Activated naive CD8-positive, alpha-beta T cell treated with anti-CD3 and anti-CD28 coated beads for 36 hours (primary cell): ENCODE results near the gene CYP39A1. TPM values are rescaled to one million over a fixed set of nuclear protein-coding genes. Genes with fewer than 3 reads are reported as not detected.

Source experiments
- DNase-seq: peaks from one replicate; pipeline ENCODE4 v3.0.0; 2021
- H3K27ac Mint-ChIP-seq: one replicate; pipeline ENCODE4 v1.8.0; 2022; ENCODE audit warnings: mild to moderate bottlenecking, moderate library complexity, mixed read lengths
- H3K27me3 Mint-ChIP-seq: one replicate; pipeline ENCODE4 v1.8.0; 2022; ENCODE audit warnings: mild to moderate bottlenecking, mixed read lengths
- H3K36me3 Mint-ChIP-seq: one replicate; pipeline ENCODE4 v1.8.0; 2021; ENCODE audit warnings: mild to moderate bottlenecking, mixed read lengths
- H3K4me1 Mint-ChIP-seq: one replicate; pipeline ENCODE4 v1.8.0; 2021; ENCODE audit warnings: mixed read lengths
- H3K4me3 Mint-ChIP-seq: one replicate; pipeline ENCODE4 v1.8.0; 2022; ENCODE audit warnings: mild to moderate bottlenecking, moderate library complexity, mixed read lengths
- H3K9me3 Mint-ChIP-seq: one replicate; pipeline ENCODE4 v1.8.0; 2022; ENCODE audit warnings: mixed read lengths
- total RNA-seq, 2 experiments: library from RNA; stranded (reverse); gene quantifications; one replicate each; pipeline ENCODE4 v1.2.3, GENCODE V29; 2021

The CYP39A1 gene
- total RNA-seq, 2 experiments from 2014 or later, result not detected

DNA sequence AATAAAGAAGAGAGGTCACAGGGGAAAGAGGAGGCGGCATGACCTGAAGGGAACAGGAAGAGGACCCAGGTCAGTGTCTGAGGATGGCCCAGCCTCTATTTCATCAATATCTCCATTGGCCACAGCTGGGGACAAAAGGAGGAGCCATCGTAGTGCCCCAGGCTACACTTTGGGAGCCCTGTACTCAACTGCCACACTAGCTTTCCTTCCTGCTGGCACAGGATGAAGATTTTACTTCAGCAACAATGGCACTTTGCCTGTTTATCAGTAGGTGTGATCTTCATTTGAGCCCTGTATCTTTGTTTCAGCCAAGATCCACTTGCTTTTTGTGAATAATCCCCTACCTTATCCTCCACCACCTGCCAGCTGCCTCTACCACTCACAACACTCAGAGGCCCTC is 126.0 kb downstream of the CYP39A1 start:
- Mint-ChIP-seq H3K4me3 (no peak overlapping the region), H3K27me3 (peaks cover 36% of the 10 kb centered on the region), H3K9me3 (no peaks in the 10 kb centered on the region), H3K36me3 (no peaks in the 10 kb centered on the region), H3K4me1 (no peaks in the 10 kb centered on the region), H3K27ac (no peak overlapping the region)
- DNase-seq, result no peak

DNA sequence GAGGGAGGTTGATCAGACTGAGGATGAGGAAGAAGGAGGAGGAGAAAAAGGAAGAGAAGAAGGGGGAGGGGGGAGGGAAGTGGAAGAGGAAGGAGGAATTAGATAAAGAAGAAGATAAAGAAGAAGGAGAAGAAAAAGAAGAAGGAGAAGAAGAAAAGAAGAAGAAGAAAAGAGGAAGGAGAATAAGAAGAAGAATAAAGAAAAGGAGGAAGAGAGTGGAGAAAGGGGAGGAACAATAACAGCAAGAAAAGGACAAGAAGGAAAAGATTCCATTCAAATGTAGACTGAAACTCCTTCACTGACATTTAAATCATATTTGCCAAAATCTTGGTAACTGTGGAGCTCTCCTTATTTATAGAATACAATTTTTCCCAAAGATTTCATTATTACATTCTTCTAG is 127.0 kb downstream of the CYP39A1 start:
- H3K36me3 Mint-ChIP-seq, result no peaks in the 10 kb centered on the region
- no peak for DNase-seq
- no peak overlapping the region for H3K4me3 Mint-ChIP-seq
- H3K4me1 Mint-ChIP-seq, result no peaks in the 10 kb centered on the region
- no peaks in the 10 kb centered on the region for H3K9me3 Mint-ChIP-seq
- H3K27ac Mint-ChIP-seq, result no peak overlapping the region
- H3K27me3 Mint-ChIP-seq, result peaks cover 34% of the 10 kb centered on the region

DNA sequence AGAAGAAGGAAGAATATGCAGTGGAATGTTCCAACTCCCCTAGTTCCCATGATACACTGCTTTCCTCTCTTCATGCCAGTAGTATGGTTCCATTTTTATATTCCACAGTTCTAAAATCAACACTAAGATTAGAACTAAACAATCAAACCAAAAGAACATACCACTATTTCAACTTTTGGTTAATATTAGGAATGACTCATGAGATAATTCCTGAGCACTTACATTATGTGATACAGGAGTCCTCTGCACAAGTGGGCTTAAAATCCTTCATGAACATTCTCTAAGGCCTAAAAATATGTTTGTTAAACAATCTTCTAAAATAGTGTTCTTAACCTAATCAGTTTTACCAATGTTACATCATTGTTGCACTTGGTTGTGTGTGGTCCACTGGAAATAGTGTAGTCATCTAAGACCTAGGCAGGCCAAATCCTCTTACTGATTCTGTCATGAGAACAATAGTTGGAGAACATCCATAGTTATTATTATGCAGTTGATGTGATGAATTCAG is 131.1 kb downstream of the CYP39A1 start:
- Mint-ChIP-seq H3K27me3 (peaks cover 27% of the 10 kb centered on the region), H3K4me1 (peaks cover 2% of the 10 kb centered on the region), H3K27ac (no peak overlapping the region), H3K4me3 (no peak overlapping the region), H3K9me3 (no peaks in the 10 kb centered on the region), H3K36me3 (no peaks in the 10 kb centered on the region)
- no peak for DNase-seq

DNA sequence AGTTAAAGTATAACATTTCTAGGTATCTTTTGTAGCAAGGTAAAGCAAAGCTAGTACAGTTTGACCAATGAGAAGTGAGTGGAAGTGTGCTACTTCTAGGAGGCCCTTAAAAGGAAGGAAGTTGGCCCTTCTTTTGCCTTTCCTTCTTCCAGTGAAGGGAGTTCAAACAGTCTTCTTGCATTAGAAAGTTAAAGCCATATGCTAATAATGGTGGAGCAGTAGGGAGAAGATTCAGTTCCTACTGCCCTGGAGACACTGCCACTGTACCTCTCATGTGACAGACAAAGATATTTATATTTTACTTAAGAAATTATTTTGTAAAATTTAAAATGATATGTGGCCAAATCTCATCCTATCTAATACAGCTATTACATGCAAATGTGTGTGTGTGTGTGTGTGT is 135.4 kb downstream of the CYP39A1 start:
- Mint-ChIP-seq H3K4me3 (no peak overlapping the region), H3K27ac (no peak overlapping the region), H3K9me3 (no peaks in the 10 kb centered on the region)

DNA sequence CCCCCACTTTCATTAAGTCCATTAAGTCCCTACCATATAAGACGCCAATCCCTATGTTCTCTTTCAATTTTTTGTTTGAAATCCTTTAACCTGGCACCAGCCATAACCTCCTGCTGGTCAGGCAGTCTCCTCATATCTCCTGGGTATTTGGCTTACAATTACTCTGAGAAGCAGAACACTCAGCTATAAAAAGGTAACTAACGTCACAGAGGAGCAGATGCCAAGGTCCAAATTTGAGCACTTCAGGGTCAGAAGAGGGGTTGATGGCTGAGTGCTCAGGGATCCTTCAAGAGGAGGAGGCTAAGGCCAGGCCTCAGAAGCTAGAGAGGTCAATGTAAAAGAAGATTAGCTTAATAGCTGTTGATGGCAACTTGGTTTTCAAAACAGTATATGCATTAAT is 139.1 kb downstream of the CYP39A1 start:
- Mint-ChIP-seq H3K27me3 (peaks cover 19% of the 10 kb centered on the region), H3K9me3 (no peaks in the 10 kb centered on the region), H3K27ac (no peak overlapping the region), H3K4me3 (no peak overlapping the region), H3K4me1 (peaks cover 2% of the 10 kb centered on the region), H3K36me3 (no peaks in the 10 kb centered on the region)
- DNase-seq, result no peak

More for the DNA sequence above, 135.4 kb downstream of the CYP39A1 start:
- Mint-ChIP-seq H3K4me1 (peaks cover 2% of the 10 kb centered on the region), H3K27me3 (peaks cover 12% of the 10 kb centered on the region), H3K36me3 (no peaks in the 10 kb centered on the region)
- no peak for DNase-seq

DNA sequence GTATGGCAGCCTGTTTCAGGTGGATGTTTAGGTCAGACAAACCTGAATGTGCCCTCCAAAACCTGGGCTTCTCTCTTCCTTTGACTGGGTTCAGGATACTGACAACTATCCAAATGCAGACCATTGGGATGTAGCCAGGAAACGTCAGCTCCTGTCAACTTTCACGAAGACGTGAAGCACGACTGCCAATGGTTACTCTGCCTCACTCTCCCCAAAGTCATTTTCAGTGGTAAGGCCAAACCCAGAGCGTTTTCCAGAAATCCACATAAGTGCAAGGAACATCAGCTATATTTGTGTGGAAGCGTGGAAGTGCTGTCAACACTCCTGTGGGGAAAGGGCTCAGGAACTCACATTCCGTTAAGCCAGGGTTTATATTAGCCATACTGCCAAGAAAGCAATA is 141.3 kb downstream of the CYP39A1 start:
- Mint-ChIP-seq H3K9me3 (no peaks in the 10 kb centered on the region), H3K4me1 (no peaks in the 10 kb centered on the region), H3K27ac (no peak overlapping the region)

DNA sequence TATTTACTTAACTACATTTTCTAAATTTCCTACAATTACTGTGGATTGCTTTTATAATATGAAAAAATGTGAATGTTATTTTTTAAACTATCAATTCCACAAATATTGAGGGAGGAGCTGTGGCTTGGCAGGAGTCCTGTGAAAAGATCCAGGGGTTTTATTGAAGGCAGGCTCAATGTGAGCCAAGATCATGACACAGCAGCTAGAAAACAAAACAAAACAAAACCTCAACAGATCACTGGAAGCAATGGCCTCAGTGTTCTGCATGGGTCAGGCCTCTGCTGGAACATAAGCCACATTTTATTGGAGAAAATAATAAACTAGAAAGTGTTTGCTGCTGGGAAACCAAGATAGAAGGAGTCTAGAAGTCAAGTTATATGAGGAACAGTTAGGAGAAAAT is 142.0 kb downstream of the CYP39A1 start:
- H3K27me3 Mint-ChIP-seq, result peaks cover 7% of the 10 kb centered on the region
- H3K36me3 Mint-ChIP-seq, result no peaks in the 10 kb centered on the region
- H3K4me1 Mint-ChIP-seq, result no peaks in the 10 kb centered on the region
- no peaks in the 10 kb centered on the region for H3K9me3 Mint-ChIP-seq
- no peak overlapping the region for H3K27ac Mint-ChIP-seq
- no peak for DNase-seq
- no peak overlapping the region for H3K4me3 Mint-ChIP-seq

More for the DNA sequence above, 141.3 kb downstream of the CYP39A1 start:
- Mint-ChIP-seq H3K27me3 (peaks cover 7% of the 10 kb centered on the region), H3K36me3 (no peaks in the 10 kb centered on the region), H3K4me3 (no peak overlapping the region)
- DNase-seq, result no peak

DNA sequence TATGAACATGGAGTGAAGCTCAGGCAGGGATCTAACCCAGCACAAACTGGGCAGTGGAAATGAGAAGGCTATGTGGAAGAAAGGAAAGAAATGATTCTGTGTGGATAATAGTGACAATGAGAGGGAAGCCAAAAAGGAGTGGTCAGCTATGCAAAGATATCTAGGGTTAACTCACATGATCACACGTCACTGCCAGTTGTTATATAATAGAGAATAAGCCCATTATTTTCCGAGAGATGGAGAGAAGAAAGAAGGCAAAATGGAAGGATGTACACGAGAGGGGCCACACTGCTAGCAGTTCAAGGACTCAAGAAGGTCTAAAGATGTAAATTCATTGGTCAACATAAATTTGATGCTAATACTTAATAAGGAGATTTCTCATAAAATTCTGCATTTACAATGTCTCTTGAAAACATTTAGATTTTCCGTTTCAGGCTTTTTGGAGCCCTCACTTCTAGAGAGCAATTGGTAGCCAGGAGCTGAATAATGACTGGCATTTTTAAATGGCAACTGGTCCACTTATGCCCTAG is 142.6 kb downstream of the CYP39A1 start:
- no peak for DNase-seq
- Mint-ChIP-seq H3K4me3 (no peak overlapping the region), H3K36me3 (no peaks in the 10 kb centered on the region), H3K9me3 (no peaks in the 10 kb centered on the region), H3K4me1 (no peaks in the 10 kb centered on the region), H3K27ac (no peak overlapping the region), H3K27me3 (peaks cover 7% of the 10 kb centered on the region)

DNA sequence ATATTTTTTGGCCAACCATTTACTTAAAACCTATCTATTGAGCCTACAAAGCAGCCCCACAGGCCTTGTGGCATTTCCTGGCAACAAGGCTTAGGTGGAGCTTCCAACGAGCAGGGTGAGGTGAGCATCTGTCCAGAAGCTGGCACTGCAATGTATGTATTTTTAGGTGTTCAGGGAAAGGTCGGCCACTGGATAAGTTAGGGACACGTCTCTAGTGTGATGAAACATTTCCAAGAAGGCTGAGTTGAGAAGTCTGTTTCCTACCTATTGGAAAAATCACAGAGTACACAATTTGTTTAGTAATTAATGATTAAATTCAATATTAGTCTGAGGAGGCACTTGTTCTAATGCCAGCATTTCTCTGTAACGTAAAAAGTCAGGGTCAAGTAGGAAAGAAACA is 143.6 kb downstream of the CYP39A1 start:
- H3K27ac Mint-ChIP-seq, result no peak overlapping the region
- H3K4me3 Mint-ChIP-seq, result no peak overlapping the region
- no peaks in the 10 kb centered on the region for H3K36me3 Mint-ChIP-seq
- DNase-seq, result no peak
- no peaks in the 10 kb centered on the region for H3K4me1 Mint-ChIP-seq
- H3K27me3 Mint-ChIP-seq, result peaks cover 7% of the 10 kb centered on the region
- H3K9me3 Mint-ChIP-seq, result no peaks in the 10 kb centered on the region

DNA sequence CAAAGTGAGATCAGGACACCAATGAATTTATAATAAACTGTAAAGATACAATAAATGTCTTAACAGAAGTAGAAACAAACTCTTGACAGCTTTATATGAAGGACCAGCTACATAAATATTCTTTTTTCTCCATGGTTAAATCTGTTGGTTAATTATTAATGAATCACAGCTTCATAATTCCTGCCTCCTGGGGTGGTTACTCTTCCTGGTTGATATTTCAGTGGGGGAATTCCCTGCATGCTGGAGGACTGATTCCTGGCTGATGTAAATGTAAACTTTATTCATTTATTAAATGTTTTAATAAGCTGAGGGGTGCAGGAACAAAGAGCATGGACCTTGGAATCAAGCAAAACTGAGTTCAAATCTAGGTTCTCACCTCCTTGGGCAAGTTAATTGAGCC is 145.2 kb downstream of the CYP39A1 start:
- Mint-ChIP-seq H3K4me1 (no peaks in the 10 kb centered on the region), H3K4me3 (no peak overlapping the region), H3K27ac (no peak overlapping the region), H3K27me3 (peaks cover 7% of the 10 kb centered on the region), H3K9me3 (no peaks in the 10 kb centered on the region), H3K36me3 (no peaks in the 10 kb centered on the region)
- DNase-seq, result no peak

DNA sequence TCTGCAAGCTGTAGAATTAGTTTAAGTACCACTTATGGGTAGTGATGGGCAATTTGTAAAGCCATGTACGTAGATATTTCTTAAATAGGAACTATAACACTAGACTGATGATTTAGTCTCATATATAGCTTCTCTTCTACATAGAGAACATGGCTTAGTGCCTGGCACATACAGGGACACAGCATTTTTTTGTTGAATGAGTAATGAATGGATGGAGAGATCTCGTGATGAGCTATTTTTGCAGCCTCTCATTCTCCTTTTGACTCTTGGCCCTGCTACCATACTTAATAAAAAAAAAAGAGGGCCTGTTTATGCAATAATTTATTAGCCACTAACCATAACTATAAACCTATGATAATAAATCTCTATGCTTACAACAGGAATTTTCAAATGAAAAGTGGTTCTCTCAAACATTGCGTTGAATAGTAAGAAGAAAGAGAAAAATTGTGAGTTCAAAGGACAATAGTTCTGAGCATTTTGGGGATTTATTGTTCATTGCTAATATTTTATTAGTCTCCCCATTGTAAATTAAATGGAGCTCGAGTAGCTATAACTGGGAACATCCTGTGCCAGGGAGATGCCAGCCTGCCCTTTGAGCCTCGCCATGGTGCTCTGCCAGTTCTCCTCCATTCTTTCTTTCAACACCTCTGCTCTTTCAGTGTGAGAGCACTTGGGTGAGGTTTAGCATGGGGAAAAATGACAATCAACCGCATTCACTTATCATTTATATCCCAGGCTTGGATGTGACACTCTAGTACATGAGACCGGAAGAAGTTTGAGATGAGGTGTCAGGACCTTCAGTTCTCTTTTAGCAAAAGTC is 146.7 kb downstream of the CYP39A1 start:
- no peaks in the 10 kb centered on the region for H3K9me3 Mint-ChIP-seq
- H3K4me1 Mint-ChIP-seq, result no peaks in the 10 kb centered on the region
- DNase-seq, result no peak
- H3K36me3 Mint-ChIP-seq, result no peaks in the 10 kb centered on the region
- no peak overlapping the region for H3K4me3 Mint-ChIP-seq
- peaks cover 7% of the 10 kb centered on the region for H3K27me3 Mint-ChIP-seq
- no peak overlapping the region for H3K27ac Mint-ChIP-seq

DNA sequence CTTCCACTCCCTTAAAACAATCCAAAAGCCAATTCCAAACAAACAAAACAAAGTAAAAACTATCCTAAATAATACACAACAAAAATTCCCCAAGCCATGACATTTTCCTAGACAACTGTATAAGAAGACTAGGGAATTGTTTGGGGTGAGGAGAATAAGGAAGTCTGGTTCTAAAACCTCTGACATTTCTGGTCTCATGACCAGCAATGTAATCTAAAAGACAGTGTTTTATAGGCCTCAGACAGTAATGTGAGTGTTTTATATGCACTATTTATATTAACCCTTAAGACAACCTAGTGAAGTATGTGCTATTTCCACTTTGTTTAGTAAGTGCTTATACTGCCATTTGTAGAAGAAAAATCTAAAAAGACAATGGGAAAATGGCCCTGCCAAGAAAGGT is 148.4 kb downstream of the CYP39A1 start:
- Mint-ChIP-seq H3K9me3 (no peaks in the 10 kb centered on the region), H3K36me3 (no peaks in the 10 kb centered on the region), H3K27me3 (peaks cover 14% of the 10 kb centered on the region), H3K4me3 (no peak overlapping the region), H3K4me1 (no peaks in the 10 kb centered on the region), H3K27ac (no peak overlapping the region)
- DNase-seq, result no peak

DNA sequence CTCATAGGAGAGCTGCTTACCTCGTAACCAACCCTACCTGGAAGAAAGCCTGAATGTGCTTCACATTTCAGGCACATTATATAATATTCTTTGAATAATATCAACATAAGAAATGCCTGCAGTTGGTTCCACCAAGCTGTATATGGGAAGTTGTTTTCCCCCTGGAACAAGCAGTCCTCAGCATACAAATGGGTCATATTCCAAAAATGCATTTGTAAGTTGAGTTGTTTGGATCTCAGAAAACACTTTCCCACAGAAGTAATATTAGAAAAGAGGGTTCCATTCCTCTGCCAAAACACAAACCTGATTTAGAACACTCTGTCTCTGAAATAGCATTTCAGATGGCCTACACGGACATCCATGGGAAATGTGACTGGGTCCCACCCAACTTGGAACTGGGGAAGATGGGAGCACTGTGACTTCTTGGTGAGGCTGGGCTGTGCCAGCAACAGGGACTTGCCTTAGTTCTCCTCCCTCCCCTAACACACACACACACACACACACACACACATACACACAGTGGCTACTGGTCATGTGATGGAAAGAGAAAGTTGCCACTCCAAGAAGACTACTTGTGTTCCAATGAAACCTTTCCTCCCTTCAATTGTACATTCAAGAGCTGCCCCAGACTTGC is 150.0 kb downstream of the CYP39A1 start:
- Mint-ChIP-seq H3K4me1 (no peaks in the 10 kb centered on the region), H3K27me3 (peaks cover 22% of the 10 kb centered on the region), H3K4me3 (no peak overlapping the region), H3K36me3 (no peaks in the 10 kb centered on the region), H3K27ac (no peak overlapping the region), H3K9me3 (no peaks in the 10 kb centered on the region)
- DNase-seq, result no peak

DNA sequence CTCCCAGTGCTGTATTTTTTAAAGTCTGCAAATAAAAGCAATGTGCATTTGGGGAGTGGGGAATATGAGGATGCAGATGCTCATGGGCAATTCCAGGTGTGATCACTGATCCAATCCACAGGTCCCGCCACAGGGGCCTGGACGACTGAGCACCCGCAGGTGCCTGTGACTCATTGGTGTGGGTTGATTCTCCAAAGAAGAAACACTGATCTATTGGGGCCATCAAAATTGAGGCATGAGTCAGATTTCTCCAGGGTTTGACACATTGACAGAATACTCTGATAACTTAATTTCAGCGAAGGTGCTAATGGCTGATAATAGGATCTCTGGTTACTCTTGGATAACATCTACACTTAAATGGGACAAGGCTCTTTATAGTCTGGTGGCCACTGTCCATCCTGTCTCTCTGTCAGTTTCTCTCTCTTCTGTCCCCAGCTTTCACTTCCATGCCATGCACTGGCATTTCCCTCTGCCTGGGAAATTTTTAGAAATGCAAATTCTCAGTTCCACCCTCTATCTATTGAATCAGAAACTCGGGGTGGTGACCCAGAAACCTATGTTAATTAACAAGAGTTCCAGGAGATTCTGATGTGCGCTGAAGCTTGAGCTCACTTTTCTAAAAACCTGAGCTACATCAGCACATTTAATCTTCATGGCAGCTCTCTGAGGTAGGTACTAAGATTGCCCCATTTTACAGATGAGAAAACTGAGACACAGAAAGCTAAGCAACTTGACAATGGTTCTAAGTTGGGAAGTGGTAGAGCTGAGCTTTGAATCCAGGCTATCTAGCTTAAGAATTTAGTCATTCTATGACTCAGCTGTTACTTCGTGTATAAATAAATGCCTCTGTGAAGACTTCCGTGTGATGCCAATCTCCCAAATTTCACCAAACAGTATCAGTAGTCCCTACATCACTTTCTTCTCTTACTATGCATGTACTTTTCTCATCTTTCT is 151.2 kb downstream of the CYP39A1 start:
- no peak for DNase-seq
- H3K9me3 Mint-ChIP-seq, result no peaks in the 10 kb centered on the region
- no peak overlapping the region for H3K4me3 Mint-ChIP-seq
- peaks cover 32% of the 10 kb centered on the region for H3K27me3 Mint-ChIP-seq
- no peaks in the 10 kb centered on the region for H3K36me3 Mint-ChIP-seq
- no peak overlapping the region for H3K27ac Mint-ChIP-seq
- no peaks in the 10 kb centered on the region for H3K4me1 Mint-ChIP-seq

DNA sequence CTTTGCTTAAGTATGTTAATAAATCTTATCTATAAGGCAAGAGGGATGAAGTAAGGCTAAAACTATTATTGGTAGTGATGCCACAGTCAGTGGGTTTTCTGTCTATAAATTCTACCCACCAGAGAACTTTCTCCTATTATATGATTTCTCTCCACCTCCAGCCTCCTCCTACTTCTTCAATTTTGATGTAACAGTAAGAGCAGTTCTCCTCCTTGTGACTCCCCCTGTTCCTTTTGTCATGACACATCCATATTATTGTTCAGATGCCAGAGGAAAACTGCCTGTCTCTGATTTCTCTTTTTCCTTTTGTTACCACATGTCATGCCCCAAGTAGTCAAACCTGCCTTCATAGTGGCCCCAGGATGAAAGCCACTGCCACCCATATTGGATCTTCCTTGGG is 152.2 kb downstream of the CYP39A1 start:
- Mint-ChIP-seq H3K4me3 (no peak overlapping the region), H3K36me3 (no peaks in the 10 kb centered on the region), H3K4me1 (no peaks in the 10 kb centered on the region), H3K27me3 (peaks cover 40% of the 10 kb centered on the region), H3K9me3 (no peaks in the 10 kb centered on the region), H3K27ac (no peak overlapping the region)
- no peak for DNase-seq
